Non-pigmented ciliary epithelial cell (primary cell): ENCODE results near the gene ZNF750.
A peak's percentile ranks its signal among the peaks of the same experiment; 100 is the strongest.
"Not testable (repeated sequence)": the region's sequence is repeated elsewhere in the genome, so short reads cannot be mapped to it uniquely, and the experiment has no call there.

Experiments used
- DNase-seq: peaks from one replicate; pipeline ENCODE4 v3.0.0-alpha.2; 2010; ENCODE audit warnings: low read depth

The ZNF750 gene

GRCh38 chr17:82793974-82794630 lies 45.7 kb downstream of the ZNF750 start:
- no peak for DNase-seq

GRCh38 chr17:82791532-82791931 lies 48.3 kb downstream of the ZNF750 start:
- peak; percentile 83 for DNase-seq

- no peak for DNase-seq
Measured at GRCh38 chr17:82790391-82790790, 49.4 kb downstream of the ZNF750 start.

- DNase-seq: no peak
Measured at GRCh38 chr17:82789806-82790205, 50.0 kb downstream of the ZNF750 start.

GRCh38 chr17:82789051-82789592 lies 50.7 kb downstream of the ZNF750 start:
- DNase-seq: no peak

- no peak for DNase-seq
Measured at GRCh38 chr17:82788206-82789001, 51.4 kb downstream of the ZNF750 start.

GRCh38 chr17:82787081-82787848 lies 52.6 kb downstream of the ZNF750 start:
- DNase-seq: no peak

- DNase-seq: no peak
Measured at GRCh38 chr17:82786427-82786826, 53.4 kb downstream of the ZNF750 start.

- DNase-seq: not testable (repeated sequence)
Measured at GRCh38 chr17:82785581-82785980, 54.2 kb downstream of the ZNF750 start.

GRCh38 chr17:82783498-82783897 lies 56.3 kb downstream of the ZNF750 start:
- DNase-seq: no peak

- no peak for DNase-seq
Measured at GRCh38 chr17:82782657-82783207, 57.1 kb downstream of the ZNF750 start.

- no peak for DNase-seq
Measured at GRCh38 chr17:82781894-82782274, 57.9 kb downstream of the ZNF750 start.

GRCh38 chr17:82780971-82781893 lies 58.6 kb downstream of the ZNF750 start:
- no peak for DNase-seq

- DNase-seq: no peak
Measured at GRCh38 chr17:82780195-82780594, 59.6 kb downstream of the ZNF750 start.

GRCh38 chr17:82779541-82779940 lies 60.3 kb downstream of the ZNF750 start:
- DNase-seq: no peak
